ENCODE data around the gene TRIP13. TPM values are rescaled to one million over a fixed set of nuclear protein-coding genes. Genes with fewer than 3 reads are reported as not detected.
"Not testable (repeated sequence)": the region's sequence is repeated elsewhere in the genome, so short reads cannot be mapped to it uniquely, and the experiment has no call there.

Gene TRIP13
- polyA plus RNA-seq, 10 donors: 6.5 to 14.2 (median 8.6) TPM

DNA sequence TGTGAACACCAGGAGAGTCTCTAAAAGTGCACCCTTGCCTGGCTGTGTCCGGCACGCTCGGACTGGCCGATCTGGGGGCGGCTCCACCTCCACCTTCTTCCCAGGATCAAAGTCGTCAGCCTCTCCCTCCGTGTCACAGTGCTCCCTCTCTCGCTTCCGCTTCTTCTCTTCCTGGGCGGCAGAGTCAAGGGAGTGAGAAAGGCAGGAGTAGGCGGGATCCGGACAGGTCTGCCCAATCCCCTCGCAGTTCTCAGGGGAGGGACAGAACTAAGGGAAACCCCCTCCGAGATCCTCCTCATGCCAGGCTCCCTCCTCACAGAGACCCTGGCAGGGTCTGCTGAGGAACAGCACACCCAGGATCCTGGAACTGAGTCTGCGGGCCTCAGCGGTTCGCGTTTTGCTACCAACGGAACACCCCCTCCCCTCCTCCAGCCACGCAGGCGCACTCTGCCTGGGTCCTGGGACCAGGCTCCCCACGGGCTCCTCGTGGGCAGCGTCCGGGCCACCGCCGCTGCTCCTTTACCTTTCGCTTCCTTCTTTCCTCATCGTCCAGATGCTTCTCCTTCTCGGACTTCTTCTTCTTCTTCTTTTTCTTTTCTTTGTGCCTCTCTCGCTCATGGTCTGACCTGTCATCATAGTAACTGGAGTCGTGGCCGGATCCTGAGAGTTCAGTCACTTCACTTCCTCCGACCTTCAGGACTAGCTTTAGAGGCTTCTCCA is 1.4 kb upstream of the TRIP13 start:
- no peak for DNase-seq

- peak in 1 of 3 donors; percentile 4 for DNase-seq
Measured at GRCh38 chr5:891837-892393, 769 bp upstream of the TRIP13 start.

GRCh38 chr5:893137-893506 is 438 bp downstream of the TRIP13 start:
- DNase-seq: peak in 2 of 3 donors; percentile 6 to 13

GRCh38 chr5:893711-894110 is 1.0 kb downstream of the TRIP13 start:
- DNase-seq: no peak

- no peak for DNase-seq
Measured at GRCh38 chr5:900781-901180, 8.1 kb downstream of the TRIP13 start.

DNA sequence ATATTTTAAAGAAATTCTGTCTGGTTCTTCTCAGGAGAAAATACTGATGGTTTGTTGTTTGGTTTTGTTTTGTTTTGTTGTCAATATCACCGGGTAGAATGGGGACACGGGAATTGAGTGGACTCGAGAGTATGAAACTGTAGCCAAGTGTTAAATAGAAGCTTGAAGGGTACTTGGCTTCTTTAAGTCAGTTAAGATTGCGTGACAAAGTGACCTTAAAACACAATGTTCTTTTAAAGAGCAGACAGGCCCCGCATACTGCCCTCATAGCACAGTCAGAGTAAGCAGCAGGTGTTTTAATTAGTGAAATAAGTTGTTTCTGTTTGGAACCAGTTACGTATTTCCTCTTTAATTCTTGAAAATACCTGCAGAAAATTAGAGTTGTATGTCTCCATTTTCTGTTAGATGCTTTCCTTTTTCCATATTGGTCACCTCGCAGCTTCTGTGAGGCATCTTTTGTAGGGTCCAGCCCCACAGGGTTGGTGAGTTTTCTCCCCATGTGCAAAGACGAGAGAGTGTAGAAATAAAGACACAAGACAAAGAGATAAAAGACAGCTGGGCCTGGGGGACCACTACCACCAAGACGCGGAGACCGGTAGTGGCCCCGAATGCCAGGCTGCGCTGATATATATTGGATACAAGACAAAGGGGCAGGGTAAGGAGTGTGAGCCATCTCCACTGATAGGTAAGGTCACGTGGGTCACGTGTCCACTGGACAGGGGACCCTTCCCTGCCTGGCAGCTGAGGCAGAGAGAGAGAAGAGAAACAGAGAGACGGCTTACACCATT is 9.6 kb downstream of the TRIP13 start:
- DNase-seq: no peak

DNA sequence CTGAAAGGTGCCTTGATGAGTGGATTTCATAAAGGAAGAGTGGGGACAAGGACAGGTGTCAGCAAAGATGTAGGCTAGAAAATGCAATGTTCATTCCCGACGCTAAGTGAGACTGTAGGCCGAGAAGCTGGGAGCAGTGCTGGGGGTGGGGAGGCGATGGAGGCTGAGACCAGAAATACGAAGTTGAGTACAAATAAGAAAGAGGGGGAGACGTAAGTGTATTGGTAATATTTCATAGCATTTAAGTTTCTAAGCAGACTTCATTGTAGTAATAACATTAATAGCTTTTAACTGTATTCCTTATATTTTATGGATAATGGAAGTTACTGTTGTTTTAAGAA is 11.0 kb downstream of the TRIP13 start:
- no peak for DNase-seq

- no peak for DNase-seq
Measured at GRCh38 chr5:905139-905642, 12.5 kb downstream of the TRIP13 start.

- DNase-seq: no peak
Measured at GRCh38 chr5:907366-907910, 14.8 kb downstream of the TRIP13 start.

- DNase-seq: no peak
Measured at GRCh38 chr5:908172-908571, 15.5 kb downstream of the TRIP13 start.

DNA sequence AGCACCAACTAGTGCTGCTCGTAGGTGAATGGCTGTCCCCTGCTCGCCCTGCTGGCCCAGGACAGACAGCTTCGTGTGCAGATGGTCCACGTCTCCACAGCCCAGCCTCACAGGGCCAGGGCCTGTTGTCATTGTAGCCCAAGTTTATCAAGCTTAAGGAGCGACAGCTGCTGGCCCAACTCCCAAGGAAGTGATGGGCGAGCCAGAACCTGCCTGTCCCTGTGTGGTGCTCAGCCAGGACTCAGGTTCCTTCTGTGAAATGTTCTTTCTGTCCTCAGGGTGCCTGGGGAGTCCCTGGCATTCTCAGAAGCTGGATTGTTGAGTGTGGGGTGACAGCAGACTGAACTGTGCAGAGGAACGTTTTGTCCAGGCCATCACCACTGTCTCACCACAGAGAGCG is 16.4 kb downstream of the TRIP13 start:
- DNase-seq: no peak

DNA sequence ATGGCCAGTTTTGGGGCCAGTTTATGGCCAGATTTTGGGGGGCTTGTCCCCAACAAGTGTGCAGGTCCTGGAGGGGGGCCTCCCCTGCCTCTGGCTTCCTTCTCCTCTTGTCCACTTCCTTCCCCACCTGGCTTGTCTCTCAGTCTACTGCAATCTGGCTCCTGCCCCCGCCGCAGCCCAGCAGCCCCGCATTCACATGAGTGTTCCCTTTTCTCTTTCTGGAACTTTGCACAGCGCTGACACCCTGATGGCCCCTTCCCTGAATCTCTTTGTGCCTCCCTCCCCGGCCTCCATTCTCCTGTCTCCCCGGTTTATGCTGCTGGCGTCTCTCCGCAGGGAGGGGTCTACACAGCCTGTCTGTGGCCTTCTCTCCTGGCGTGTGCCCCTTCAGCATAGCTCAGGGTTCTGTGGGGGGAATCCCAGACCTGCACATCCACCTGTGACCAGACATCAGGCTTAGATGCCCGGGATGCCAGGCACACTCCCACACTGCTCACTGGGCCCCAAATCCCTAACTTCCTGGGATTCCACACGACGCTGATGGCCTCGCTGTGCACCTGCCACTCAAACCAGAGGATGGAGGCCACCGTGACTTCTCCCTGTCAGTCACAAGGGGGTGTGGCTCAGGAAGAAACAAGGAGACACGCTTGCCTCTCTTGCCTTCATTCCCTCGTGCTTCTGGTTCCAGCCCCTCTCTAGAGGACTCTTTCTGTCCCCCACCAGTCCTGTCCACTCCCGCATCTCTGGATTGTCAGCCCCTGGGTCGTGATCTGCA is 17.5 kb downstream of the TRIP13 start:
- no peak for DNase-seq

DNA sequence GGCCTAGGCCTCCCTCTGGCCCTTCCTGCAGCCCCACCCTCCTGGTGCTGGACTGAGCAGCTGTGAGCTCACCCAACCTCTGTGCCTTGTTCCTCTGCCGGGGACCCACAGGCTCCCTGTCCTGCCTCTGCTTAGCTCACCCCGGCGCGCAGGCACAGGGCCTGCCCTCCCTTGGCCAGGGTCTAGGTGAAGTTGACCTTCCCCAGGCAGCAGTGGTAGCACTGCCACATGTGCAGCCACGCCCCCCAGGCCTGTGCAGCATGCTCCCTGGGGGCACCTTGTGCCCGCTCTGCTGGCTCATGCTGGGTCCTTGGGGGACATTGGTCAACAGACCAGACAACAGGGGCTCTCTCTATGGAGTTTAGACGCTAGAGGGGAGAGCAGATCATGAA is 18.1 kb downstream of the TRIP13 start:
- no peak for DNase-seq

DNA sequence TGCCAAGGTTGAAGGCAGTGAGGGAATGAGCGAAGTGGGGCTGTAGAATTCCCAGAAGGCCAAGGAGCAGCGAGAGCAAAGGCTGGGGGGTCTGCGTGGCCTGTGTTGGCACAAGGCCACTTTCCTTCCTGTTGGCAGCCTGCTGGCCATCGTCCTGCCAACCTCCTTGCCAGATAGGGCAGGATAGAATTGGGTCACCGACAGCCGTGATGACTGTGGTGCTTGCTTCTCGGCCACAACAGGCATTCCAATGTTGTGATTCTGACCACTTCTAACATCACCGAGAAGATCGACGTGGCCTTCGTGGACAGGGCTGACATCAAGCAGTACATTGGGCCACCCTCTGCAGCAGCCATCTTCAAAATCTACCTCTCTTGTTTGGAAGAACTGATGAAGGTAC is 18.9 kb downstream of the TRIP13 start:
- DNase-seq: no peak

DNA sequence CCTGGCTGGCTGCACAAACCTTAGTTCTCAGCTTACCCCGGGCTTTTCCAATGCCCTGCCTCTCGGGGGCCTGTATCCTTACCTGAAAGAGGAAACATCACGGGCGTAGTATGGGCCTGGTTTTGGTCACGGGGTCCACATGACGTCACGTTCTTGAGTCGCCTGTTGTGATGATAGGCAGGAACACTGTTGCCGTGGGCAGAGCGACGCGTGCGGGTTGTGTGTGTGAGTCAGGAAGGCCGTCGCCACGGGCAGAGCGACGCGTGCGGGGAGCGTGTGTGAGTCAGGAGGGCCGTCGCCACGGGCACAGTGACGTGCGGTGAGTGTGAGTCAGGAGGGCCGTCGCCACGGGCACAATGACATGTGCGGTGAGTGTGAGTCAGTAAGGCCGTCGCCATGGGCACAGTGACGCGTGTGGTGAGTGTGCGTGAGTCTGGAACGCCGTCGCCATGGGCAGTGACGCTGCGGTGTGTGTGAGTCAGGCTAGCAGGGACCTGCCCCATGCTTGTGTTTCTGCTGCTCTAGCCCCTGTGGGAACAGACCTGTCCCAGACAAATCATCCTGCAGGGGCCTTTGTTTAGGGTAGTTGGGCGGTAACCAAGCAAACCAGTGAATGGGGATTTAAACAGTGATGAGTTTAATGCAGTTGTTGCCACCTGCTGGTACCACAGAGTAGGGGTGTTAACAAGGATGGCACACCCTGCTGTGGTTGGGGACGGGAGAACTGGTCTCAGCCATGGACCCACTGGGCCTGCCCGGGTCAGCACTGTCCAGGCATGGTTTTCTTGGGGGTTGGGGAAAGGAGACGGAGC is 19.8 kb downstream of the TRIP13 start:
- peak in 1 of 3 donors; percentile 63 for DNase-seq

DNA sequence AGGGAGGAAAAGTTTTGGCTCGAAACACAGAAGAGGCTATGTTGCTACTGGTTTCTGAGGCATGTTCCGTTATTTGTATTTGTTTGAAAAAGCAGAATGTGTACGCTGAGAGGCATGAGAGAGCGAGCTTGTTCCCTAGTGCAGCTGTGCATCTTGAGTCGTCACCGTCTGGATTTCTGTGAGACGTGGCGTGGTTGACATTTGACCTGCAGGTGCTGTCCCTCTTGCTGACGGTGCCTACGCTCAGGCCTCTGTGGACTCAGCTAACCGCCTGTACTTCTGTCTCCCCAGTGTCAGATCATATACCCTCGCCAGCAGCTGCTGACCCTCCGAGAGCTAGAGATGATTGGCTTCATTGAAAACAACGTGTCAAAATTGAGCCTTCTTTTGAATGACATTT is 21.5 kb downstream of the TRIP13 start:
- no peak for DNase-seq

- no peak for DNase-seq
Measured at GRCh38 chr5:914612-915011, 21.9 kb downstream of the TRIP13 start.

GRCh38 chr5:915346-915745 is 22.7 kb downstream of the TRIP13 start:
- DNase-seq: not testable (repeated sequence)

DNA sequence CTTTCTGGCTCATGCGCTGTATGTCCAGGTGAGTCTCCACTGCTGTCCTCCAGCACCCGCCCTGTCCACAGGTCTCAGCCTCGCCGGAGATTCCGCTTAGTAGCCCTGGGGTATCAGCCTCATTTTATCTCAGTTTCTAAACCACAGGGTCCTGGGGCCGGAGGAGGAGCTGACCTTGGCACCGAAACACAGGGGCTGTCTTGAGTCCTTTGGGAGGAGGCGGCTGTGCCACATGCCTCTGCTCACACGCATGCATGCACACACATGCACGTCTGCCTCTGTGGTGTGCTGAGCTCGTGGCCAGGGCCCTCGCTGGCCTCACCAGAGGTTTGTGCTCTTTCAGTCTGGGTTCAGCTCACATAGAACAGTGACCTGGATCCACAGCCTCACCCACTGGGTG is 23.3 kb downstream of the TRIP13 start:
- DNase-seq: no peak

DNA sequence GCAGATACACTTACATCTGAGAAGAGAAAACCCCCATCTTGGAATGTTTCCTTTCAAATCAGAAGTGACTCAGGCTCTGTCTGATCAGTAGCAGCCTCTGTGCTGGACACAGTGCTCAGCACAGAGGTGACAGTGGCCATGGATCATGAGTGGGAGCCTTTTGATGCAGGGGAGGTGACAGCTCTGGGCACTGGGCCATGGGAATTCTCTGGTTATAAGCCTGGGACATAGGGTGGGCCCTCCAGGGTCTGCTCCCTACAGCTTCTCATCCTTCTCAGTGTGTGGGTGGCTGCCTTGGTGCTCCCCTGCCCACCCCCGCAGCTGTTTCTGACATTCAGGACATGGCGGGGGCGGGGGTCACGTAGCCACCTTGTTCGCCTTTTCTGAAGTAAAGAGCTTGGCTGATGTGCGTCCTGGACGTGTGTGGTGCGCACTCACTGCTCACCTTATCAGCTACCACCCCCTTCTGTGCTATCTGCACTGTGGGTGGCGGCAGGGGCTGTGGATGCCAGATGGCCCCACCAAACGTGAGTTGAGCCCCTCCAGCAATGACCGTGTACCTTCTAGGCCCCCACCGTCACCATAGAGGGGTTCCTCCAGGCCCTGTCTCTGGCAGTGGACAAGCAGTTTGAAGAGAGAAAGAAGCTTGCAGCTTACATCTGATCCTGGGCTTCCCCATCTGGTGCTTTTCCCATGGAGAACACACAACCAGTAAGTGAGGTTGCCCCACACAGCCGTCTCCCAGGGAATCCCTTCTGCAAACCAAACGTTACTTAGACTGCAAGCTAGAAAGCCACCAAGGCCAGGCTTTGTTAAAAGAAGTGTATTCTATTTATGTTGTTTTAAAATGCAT is 24.0 kb downstream of the TRIP13 start:
- DNase-seq: no peak

All from muscle of back (tissue), 11 donors.